ENCODE results near the gene SORCS2.

SORCS2 gene

DNA sequence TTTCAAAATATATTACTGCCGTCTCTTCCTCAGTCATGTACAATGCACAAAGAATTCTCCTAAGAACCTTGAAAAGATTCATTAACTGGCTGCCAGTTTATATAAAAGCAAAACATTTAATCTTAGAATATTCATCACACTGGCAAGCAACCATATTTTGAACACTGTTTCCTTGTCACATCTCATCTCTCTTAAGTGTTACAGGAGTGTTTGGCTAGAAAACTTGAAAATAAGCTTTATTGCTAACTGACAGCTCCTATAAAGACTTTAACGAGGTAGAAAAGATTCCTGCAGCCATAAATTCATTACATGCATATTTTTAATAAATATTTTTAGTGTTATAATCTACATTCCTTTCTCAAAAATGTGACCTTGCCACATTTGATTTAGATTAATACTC lies 597.7 kb downstream of the SORCS2 start:
- TF ChIP-seq CTCF (conservative IDR thresholded peaks at IDR 0.05; ENCODE audit: low read length) = no peak
- no peak overlapping the region for H3K4me3 ChIP-seq (ENCODE audit: low read length)
- DNase-seq (ENCODE audit: low read depth) = no peak

DNA sequence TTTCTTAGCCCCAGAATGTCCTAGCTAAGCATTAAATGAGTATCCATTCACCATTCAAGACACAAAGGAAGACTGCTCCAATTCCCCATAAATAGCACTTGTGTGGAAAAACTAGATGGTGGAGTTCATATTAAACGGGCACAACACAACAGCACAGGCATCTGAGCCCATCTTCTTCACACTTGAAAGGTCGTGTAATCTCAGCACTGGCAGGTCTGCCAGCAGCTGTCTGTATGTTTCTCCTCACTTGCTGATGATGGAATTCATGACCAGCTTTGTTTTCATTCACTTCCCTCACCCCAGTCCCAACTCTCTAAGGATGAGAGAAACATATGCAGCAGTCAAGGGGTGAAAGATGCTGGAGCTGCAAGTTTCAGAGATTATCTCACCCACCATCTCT lies 598.7 kb downstream of the SORCS2 start:
- DNase-seq (ENCODE audit: low read depth) = no peak
- H3K4me3 ChIP-seq (ENCODE audit: low read length) = no peak overlapping the region

More for the DNA sequence above, 598.7 kb downstream of the SORCS2 start:
- TF ChIP-seq CTCF (conservative IDR thresholded peaks at IDR 0.05; ENCODE audit: low read length) = no peak

Measured in AG10803 (cell line).